GM21423 (cell line): ENCODE measurements around the gene CLEC4F.
"Not testable (repeated sequence)": the region's sequence is repeated elsewhere in the genome, so short reads cannot be mapped to it uniquely, and the experiment has no call there.

Experiments used
- ATAC-seq: cut with Tn5 transposase; IDR thresholded peaks from one replicate; pipeline ENCODE4 v1.9.1; 2021; ENCODE audit warnings: mild to moderate bottlenecking, moderate library complexity; ENCODE audit not compliant: unreplicated experiment

CLEC4F gene

DNA sequence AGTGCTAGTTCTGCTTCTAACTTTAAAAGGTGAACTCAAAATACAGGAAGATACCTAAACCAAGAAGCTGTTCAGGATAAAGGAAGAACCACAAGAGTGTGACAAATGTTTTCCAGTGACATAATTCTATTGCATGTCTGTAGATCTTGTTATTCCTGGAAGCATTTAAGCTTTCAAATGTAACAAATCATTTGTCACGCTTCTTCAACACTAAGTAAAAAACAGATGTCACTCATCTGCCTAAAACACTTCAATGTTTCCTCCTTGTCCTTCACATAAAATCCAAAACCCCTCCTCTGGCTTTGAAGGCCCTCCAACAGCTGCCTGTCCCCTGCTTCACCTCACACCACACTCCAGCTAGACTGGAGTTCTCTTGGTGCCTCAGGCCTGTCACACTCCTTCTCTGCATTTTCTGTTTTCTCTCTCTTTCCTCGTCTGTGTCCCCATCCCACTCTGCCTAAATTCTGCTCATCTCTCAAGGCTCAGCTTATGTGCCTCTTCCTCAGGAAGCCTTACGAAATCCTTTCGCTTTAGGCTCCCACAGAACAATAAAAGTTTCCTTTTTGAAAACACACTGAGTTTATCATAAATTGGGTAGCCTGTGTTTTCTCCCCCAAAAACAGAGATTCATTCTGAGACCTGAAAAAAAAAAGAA, 6.4 kb upstream of the CLEC4F start:
- ATAC-seq: no peak

DNA sequence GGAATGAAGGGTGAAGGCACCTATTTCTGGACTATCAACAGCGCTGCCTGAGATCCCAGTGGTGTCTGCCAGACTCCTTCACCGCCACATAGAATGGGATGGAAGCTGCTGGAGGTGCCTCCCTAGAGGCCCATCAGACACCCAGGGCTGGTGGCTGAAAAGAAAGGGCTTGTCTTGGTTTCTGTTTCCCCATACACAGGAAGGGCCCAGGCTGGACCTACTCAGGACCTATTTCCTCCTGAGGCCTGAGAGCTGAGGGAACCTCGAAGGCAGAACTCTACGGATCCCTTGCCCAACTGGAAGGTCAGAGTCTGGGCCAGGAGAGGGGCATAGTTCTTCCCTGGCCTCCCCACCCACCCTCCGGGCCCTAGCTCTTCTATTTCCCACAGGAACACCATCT, 2.9 kb upstream of the CLEC4F start:
- ATAC-seq: no peak

DNA sequence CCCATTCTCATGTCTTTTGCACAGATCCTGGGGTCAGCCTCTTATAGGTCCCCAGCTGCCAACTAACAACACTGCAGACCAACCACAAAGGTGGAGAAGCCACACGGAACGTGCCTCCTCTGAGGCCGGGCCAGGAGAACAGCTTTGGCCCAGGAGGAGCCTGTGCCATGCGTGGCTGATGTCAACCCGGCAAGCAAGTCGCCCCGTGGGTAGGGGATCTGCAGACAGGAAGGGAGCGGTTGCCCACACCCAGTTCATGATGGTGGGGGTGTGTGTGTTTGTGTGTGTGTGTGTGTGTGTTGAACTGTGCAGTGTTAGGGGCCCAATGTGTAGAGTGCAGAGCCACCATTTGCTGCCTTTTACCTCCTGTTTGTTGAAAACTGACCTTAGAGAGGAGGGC, 2.4 kb upstream of the CLEC4F start:
- ATAC-seq: no peak

DNA sequence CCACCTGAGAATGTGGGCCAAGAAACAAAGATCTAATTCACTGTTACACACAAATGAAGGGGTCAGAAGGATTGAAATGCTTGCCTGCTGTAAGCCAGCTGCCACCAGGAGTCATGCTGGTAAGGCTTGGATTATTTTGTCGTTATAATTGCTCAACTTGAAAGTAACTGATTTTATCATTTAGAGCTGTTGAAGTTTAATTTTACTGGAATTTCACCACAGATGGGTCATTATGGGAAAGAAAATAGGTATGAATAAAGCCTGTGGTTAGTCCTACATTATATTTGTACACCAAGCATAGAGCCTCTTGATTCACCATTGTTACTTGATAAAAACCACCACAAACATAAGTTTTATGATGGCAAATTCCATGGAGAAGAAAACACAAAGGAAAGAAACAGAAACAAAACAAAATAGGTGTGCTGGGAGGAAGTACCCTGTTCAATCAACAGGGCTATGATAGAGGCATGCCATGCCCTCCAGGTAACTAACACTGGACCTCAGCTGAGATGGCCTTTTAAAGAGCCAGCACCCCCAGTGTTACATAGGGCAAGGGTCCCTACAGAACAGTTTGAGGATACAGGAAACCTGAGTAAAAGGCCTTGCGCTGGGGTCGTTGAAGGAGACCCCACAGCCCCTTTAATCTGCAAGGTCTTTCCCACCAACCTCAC, 3.0 kb downstream of the CLEC4F start:
- ATAC-seq: no peak

DNA sequence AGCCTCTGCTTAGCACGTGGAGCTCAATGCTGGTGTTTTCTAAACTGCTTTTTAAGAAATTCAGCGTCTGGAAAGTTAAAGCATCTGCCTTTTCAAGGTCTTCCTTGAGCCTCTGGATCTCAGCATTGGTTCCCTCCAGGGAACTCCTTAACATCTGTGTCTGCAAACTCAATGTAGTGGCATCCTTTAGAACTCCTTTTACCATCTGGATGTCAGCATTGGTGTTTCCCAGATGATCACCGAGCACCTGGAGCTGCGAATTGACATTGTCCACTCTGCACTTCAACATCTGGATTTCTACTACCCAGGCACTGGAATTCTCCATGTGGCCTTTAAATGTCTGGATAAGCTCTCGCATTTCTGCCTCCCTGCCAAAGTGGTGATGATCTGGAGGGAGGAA, 3.7 kb downstream of the CLEC4F start:
- no peak for ATAC-seq

DNA sequence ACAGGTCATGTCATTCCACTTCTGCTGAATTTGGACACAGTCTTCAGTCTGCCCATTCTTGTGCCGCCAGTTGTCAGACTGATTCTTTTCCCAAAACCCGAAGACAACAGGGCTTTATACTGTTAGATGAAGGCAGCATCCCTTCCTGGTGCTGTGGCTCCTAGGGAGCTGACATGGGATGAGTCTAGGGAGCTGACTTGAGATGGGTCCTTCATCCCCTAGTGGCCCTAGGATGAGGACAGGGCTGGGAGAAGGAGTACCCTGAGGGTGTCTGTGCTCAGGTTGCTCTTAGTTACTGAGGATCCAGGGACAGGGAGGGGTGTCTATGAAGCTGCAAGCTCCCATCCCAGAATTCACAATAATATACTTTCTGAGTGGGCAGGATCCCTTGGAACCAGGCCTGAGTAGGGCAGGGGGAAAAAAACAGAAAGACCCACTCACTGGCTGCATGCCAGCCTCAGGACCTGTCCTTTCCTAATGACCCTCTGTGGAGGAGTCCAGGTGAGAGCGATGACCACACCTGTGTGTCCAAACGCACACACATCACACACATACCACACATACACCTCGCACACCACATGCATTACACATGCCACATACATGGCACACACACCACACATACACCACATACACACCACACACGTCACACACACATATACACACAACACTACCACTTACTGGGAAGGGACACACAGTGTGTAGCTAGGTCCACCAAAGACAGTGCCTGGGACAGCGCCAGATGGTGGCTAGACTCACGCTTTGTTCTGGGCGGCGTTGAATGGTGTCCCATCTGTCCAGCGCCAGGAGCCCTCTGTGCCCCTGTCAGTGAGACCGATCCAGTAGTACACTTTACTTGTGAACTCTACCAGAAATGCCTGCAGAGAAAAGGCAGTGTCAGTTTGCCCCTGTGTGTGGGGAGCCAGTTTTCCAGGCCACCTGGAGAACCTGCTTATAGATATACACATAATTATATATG, 11.1 kb downstream of the CLEC4F start:
- no peak for ATAC-seq

DNA sequence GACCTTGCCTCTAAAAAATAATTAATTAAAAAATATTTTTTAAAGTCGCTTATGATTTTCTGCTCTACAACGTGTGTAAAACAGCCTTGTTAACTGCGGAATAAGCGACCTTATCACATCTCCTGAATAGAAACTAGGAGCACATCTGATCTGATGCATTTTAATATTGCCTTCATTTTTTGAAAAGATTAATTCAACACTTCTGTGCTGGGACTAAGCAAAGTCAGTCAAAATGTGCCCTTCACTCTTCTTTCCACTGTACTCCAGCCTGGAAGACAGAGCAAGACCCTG, 12.6 kb downstream of the CLEC4F start:
- ATAC-seq: no peak

DNA sequence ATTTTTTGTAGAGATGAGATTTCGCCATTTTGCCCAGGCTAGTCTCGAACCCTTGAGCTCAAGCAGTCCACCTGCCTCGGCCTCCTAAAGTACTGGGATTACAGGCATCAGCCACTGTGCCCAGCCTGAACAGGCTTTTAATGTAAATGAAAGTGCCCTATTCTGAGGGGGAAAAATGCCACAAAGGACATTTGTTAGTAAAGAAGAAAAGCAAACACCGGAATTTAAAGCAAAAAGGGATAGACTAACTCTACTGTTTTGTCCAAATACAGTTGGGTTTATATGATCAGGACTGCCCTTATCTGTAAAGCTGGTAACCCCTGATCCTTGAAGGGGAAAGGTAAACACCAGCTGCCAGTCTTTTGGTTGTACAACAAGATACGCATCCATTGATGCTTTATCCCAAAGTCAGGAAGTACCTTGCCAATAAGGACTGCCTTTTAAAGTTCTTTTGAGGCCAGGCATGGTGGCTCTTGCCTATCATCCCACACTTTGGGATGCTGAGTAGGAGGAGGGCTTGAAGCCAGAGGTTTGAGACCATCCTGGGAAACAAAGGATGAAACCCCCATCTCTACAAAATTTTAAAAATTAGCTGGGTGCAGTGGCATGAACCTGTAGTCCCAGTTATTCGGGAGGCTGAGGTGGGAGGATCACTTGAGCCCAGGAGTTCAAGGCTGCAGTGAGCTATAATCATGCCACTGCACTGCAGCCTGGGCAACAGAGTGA, 13.1 kb downstream of the CLEC4F start:
- no peak for ATAC-seq

DNA sequence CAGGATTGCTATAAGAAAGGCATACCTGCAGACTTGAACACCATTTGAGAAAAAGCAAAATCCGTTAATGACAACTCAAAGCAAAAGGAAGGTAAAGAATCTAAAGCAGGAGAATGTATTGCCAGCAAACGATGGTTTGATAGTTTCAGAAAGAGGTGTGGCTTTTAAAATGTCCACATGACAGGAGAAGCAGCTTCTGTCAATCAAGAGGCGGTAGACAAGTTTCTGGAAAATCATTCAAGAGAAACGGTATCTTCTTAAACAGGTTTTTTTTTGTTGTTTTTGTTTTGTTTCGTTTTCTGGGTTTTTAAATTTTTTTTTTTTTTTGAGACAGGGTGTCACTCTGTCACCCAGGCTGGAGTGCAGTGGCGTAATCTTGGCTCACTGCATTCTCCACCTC, 13.8 kb downstream of the CLEC4F start:
- ATAC-seq: no peak

DNA sequence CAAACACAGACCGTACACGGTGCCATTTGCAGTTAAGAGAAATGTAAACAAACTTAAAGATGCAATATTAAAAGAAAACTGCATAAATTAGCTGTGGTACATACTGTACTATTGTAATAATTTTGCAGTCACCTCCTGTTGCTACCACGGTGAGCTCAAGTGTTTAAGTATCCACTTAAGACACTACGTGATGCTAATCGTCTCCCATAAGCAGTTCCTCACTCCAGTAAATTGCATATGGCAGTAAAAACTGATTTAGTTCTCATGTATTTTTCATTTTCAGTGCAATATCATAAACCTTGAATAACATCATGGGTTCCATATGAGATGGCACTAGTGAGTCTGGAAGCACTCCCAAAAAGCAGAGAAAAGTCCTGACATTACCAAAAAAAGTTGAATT, 14.4 kb downstream of the CLEC4F start:
- ATAC-seq: no peak

DNA sequence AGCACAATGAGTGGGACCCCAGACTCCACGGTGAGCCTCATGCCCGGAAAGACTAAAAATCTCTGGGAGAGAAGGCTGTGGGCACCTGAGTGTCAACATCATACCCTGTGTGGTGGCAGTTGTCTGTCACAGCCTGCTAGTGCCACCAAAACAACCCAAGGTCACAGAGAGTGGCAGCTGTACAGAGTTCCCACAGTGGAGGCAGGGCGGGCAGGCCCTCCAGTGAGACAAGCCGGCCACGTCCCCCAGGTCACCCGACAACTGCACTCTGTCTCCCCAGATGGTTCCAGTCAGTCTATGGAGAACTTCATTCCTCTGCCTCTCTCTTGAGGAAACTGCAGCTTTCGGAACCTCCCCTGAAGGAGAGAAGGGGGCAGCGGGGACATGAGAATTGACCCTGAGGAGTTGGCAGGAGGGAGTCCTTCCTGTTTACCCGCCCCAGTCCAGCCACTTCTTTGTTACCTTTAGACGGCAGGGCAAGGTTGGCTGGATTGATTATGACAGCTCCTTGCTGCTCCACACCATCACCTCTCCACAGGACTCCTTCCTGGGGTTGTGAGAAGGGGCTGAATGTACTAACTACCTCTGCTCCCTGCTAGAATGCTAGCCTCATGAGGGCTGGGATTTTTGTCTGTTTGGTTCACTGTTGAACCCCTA, 18.7 kb downstream of the CLEC4F start:
- ATAC-seq: no peak

DNA sequence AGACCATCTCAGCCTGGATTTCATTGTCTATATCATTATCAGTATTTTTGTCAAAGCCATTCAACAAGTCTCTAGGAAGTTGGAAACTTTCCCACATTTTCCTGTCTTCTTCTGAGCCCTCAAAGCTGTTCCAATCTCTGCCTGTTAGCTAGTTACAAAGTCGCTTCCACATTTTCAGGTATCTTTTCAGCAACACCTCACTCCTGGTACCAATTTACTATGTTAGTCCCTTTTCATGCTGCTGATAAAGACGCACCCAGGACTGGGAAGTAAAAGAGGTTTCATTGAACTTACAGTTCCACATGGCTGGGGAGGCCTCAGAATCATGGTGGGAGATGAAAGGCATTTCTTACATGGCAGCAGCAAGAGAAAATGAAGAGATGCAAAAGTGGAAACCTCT, 20.7 kb downstream of the CLEC4F start:
- no peak for ATAC-seq

DNA sequence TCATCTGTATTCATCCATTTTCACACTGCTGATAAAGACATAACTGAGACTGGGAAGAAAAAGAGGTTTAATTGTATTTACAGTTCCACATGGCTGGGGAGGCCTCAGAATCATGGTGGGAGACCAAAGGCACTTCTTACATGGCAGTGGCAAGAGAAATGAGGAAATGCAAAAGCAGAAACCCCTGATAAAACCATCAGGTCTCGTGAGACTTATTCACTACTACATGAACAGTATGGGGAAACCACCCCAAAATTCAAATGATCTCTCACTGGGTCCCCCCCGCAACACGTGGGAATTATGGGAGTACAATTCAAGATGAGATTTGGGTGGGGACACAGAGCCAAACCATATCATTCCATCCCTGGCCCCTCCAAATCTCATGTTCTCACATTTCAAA, 22.4 kb downstream of the CLEC4F start:
- ATAC-seq: not testable (repeated sequence)

DNA sequence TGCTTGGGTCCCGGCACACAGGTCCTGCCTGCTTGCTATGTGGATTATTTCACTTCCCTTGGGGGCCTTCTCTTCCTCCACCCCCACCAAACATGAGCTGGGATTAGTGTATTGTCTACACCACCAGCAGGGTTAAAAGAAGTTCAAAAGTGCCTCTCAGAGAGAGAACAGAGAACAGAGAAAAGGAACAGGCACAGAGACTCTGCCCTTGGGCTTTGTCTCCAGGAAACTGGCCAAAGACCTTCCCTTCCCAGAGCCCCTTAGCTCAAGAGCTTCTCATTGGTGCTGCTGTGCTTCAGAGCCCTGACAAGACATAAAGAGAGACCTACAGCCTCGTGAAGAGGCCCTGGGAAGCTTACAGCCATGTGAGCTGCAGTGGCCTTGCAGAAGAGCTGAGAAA, 22.9 kb downstream of the CLEC4F start:
- no peak for ATAC-seq

DNA sequence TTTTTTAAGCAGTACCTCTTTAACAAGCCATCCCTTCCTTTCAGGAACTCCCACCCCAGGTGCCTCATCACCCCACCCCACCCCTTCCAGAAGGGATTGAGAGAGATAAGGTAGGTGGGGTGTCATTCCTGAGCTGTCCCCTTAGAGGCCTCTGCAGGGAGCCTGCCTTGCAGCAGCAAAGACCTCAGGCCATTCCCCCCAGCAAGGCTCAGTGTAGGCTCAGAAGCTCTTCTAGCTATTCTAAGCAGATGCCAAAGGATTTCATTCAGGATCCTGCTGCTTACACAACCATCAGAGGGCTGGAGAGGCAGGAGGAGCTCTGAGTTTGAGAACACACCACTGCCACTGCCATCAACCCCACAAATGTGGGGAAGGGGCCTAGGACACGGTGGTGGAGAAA, 24.1 kb downstream of the CLEC4F start:
- no peak for ATAC-seq

DNA sequence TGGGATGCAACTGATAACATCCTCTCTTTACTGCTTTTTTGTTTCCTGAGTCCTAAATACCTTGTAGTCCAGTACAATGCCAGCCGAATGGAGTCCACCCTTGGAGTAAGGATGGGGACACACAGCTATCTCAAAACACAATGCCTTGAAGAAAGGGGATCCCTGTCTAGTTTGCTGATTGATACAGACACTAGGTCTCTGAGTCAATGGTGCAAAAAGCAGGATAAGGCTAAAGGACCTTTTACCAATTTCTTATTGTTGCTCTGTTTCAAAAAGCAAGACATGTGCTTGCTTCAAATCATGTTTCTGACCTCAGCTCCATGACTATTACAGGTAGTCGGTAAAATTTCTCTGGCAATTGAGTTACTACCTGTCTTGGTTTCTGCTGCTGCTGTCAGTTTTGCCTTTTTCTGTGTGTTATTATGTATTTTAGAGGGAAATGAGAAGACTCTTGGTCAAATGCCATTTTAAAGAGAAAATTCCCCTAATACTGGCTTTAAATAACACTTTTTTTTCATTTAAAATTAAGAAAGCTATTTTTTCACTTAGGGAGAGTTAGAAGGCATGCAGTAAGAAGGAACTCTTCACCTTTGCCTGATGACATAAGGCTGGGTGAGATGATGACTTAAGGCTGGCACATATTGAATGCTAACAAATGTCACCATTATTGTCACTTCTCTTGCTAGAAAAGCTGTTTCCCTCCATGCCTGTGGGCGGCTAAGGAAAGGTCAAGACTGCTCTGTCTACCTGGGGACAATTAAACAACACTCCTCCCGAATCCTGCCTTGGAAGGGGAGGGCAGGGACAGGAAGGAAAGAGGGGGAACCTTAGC, 25.0 kb downstream of the CLEC4F start:
- no peak for ATAC-seq

DNA sequence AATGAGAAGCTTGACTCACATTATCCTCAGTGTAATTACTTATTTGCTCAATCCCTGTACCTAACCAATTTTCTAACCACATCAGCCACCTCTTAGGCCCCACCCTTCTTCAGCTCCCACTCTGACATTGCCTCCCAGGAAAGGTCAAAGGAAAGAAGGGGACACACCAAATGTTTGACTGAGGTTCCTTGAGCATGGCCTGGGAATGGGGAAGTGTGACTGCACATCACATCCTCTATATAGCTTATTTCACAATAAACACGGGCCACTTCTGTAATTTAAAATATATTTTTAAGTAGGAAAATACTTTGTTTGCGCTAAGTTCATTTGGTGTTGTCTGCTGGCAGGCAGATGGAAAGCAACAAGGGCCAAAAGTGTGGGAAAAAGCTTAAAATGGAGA, 26.9 kb downstream of the CLEC4F start:
- no peak for ATAC-seq

DNA sequence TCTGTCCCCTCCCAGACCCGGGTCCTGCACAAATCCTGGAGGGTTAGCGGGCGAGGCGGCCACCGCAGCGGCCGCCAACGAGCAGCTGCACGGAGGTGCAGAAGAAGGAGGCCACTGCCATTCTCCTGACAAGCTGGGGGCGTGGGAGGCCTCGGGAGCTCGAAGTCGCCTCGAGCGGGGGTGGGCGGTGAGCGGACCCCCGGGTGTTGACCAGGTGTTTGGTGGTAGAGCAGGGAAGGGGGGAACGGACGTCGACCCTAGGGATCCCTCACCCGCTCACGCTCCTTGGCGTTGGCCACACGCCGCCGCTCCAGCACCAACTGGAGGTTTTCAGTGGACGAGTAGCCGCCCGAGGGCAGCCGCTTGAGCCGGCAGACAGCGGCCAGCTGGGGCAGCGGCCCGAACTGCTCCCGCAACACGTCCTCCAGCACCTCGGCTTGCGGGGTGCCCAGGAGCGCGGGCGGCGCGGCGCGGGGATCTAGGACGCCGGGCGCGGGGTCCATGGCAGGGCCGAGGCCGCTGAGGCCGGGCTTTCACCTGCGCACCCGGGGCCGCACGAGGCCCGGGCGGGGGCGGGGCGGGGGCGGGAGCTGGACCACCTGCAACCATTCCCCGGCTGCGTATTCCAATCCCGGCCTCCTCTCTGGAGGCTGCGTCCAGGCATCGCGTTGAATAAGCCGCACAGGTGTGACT, 30.1 kb downstream of the CLEC4F start, which contains the start of gene FIGLA:
Gene FIGLA, minus strand, starts transcription at position 508 of the 693 bp plus-strand sequence. Its CDS starts 5 bp downstream, at position 503.
- ATAC-seq: no peak
